Measurements from ENCODE around the gene SNRNP200. TPM values are rescaled to one million over a fixed set of nuclear protein-coding genes. Genes with fewer than 3 reads are reported as not detected.

The SNRNP200 gene
- polyA plus RNA-seq, 1 donor (not counting 4 experiments of a cell fraction or from before 2014, with no cell fraction given) = 78.4 TPM

DNA sequence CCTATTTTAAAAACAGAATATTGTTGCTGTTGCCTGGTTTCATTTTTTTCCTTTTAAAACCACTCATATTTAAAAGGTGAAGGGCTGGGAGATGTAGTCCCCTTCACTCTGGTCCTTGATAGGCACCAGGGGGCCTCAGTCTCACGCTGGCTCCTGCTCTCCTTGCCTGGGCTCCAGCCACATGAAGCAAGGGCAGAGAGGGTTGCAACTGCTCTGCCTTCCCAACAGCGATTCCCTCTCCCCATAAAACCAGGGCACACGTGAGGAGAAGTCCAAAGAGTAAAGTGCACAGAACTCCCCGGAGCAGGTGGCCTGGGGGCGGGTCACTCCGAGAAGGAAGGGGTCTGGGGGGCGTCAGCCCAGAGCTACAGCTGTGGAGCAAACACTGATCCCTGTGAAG is 52.3 kb downstream of the SNRNP200 start:
- H3K9me3 ChIP-seq (ENCODE audit: control insufficient read depth, low read depth, low read length) = no peaks in the 10 kb centered on the region
- no peaks in the 10 kb centered on the region for H3K9me1 ChIP-seq (ENCODE audit: control insufficient read depth, extremely low read depth, insufficient read depth, low read length)
- no peaks in the 10 kb centered on the region for H3K4me1 ChIP-seq (ENCODE audit: control insufficient read depth, extremely low read depth, insufficient read depth, low read length)
- no peak overlapping the region for H3K4me2 ChIP-seq (ENCODE audit: control insufficient read depth, extremely low read depth, insufficient read depth, low read depth, low read length)
- H3K27me3 ChIP-seq (ENCODE audit: control insufficient read depth, extremely low read depth, insufficient read depth, low read length) = no peaks in the 10 kb centered on the region
- dilution Hi-C loops (cut with MboI; ENCODE audit: extremely low pct_ligation_motif_present, low sequenced_read_pairs) = no loop called here
- H2AFZ ChIP-seq (ENCODE audit: control insufficient read depth, low read length) = no peak overlapping the region
- H3K36me3 ChIP-seq (ENCODE audit: control insufficient read depth in 2 of 2, extremely low read depth in 1 of 2, insufficient read depth in 2 of 2, low read length in 2 of 2) = peaks cover 26 to 31% of the 10 kb centered on the region in 2 experiments
- no peak for TF ChIP-seq EZH2 (IDR thresholded peaks at IDR 0.05; ENCODE audit: low read length)
- TF ChIP-seq, protein P1, sequence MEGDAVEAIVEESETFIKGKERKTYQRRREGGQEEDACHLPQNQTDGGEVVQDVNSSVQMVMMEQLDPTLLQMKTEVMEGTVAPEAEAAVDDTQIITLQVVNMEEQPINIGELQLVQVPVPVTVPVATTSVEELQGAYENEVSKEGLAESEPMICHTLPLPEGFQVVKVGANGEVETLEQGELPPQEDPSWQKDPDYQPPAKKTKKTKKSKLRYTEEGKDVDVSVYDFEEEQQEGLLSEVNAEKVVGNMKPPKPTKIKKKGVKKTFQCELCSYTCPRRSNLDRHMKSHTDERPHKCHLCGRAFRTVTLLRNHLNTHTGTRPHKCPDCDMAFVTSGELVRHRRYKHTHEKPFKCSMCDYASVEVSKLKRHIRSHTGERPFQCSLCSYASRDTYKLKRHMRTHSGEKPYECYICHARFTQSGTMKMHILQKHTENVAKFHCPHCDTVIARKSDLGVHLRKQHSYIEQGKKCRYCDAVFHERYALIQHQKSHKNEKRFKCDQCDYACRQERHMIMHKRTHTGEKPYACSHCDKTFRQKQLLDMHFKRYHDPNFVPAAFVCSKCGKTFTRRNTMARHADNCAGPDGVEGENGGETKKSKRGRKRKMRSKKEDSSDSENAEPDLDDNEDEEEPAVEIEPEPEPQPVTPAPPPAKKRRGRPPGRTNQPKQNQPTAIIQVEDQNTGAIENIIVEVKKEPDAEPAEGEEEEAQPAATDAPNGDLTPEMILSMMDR (optimal IDR thresholded peaks at IDR 0.05 in 1 of 3, IDR thresholded peaks at IDR 0.05 in 1 of 3, conservative IDR thresholded peaks at IDR 0.05 in 1 of 3; ENCODE audit: extremely low read depth in 1 of 3, insufficient read depth in 2 of 3, low read length in 3 of 3) = no peak
- H3K4me3 ChIP-seq (ENCODE audit: control insufficient read depth in 2 of 3, extremely low read depth in 1 of 3, insufficient read depth in 2 of 3, low read depth in 1 of 3, low read length in 3 of 3) = no peak overlapping the region
- no peak for DNase-seq (ENCODE audit: low read depth, low spot score)
- H3K9ac ChIP-seq (ENCODE audit: control insufficient read depth, extremely low read depth, insufficient read depth, low read length) = no peak overlapping the region
- H3K79me2 ChIP-seq (ENCODE audit: control insufficient read depth, insufficient read depth, low read length) = peaks cover 8% of the 10 kb centered on the region
- H4K20me1 ChIP-seq (ENCODE audit: control insufficient read depth, extremely low read depth, insufficient read depth, low read length) = no peaks in the 10 kb centered on the region
- FAIRE-seq = no peak
- no peak overlapping the region for H3K27ac ChIP-seq (ENCODE audit: control insufficient read depth, insufficient read depth, low read length)

DNA sequence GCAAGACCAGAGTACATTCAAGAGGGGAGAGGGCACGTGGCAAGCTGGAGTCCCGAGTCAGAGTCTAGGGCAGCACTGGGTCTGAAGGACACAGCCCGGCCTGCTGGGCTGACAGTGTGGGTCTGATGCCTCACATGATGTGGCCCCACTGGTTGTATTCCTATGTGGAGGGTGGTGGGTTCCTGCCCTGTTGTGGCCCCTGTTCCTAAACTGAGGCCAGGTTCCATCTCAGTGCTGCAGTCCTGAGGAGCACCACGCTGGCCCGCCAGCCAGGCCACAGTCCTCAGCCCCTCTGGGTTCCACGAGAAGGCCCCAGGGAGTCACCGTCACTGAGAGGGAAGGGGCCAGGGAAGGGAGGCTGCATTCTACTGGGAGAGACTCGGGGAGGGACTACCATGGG is 52.8 kb downstream of the SNRNP200 start:
- no peak overlapping the region for H3K27ac ChIP-seq (ENCODE audit: control insufficient read depth, insufficient read depth, low read length)
- no peak for TF ChIP-seq EZH2 (IDR thresholded peaks at IDR 0.05; ENCODE audit: low read length)
- TF ChIP-seq, protein P1 (optimal IDR thresholded peaks at IDR 0.05 in 1 of 3, IDR thresholded peaks at IDR 0.05 in 1 of 3, conservative IDR thresholded peaks at IDR 0.05 in 1 of 3; ENCODE audit: extremely low read depth in 1 of 3, insufficient read depth in 2 of 3, low read length in 3 of 3) = no peak
- no peak for FAIRE-seq

More for the DNA sequence above, 52.8 kb downstream of the SNRNP200 start:
- DNase-seq (ENCODE audit: low read depth, low spot score) = no peak
- H3K9ac ChIP-seq (ENCODE audit: control insufficient read depth, extremely low read depth, insufficient read depth, low read length) = no peak overlapping the region
- no peak overlapping the region for H3K4me2 ChIP-seq (ENCODE audit: control insufficient read depth, extremely low read depth, insufficient read depth, low read depth, low read length)
- H3K4me1 ChIP-seq (ENCODE audit: control insufficient read depth, extremely low read depth, insufficient read depth, low read length) = no peaks in the 10 kb centered on the region
- H3K36me3 ChIP-seq (ENCODE audit: control insufficient read depth in 2 of 2, extremely low read depth in 1 of 2, insufficient read depth in 2 of 2, low read length in 2 of 2) = peaks cover 26 to 31% of the 10 kb centered on the region in 2 experiments
- H3K79me2 ChIP-seq (ENCODE audit: control insufficient read depth, insufficient read depth, low read length) = peaks cover 4% of the 10 kb centered on the region
- H3K27me3 ChIP-seq (ENCODE audit: control insufficient read depth, extremely low read depth, insufficient read depth, low read length) = no peaks in the 10 kb centered on the region
- no peak overlapping the region for H2AFZ ChIP-seq (ENCODE audit: control insufficient read depth, low read length)
- H3K9me3 ChIP-seq (ENCODE audit: control insufficient read depth, low read depth, low read length) = no peaks in the 10 kb centered on the region
- no peaks in the 10 kb centered on the region for H3K9me1 ChIP-seq (ENCODE audit: control insufficient read depth, extremely low read depth, insufficient read depth, low read length)
- no peak overlapping the region for H3K4me3 ChIP-seq (ENCODE audit: control insufficient read depth in 2 of 3, extremely low read depth in 1 of 3, insufficient read depth in 2 of 3, low read depth in 1 of 3, low read length in 3 of 3)
- dilution Hi-C loops (cut with MboI; ENCODE audit: extremely low pct_ligation_motif_present, low sequenced_read_pairs) = no loop called here
- no peaks in the 10 kb centered on the region for H4K20me1 ChIP-seq (ENCODE audit: control insufficient read depth, extremely low read depth, insufficient read depth, low read length)
